D721Med (cell line): ENCODE results near the gene FLRT2.

ENCODE experiments used
- DNase-seq: peaks from one replicate; pipeline ENCODE4 v3.0.0; 2011; ENCODE audit warnings: low spot score; ENCODE audit not compliant: insufficient read length
- FAIRE-seq: peaks from 2 replicates; lab custom pipeline; 2011; peaks lifted over from hg19 to GRCh38; lab: Jason Lieb, UNC
- TF ChIP-seq, protein P1 (sequence below): IDR thresholded peaks from 2 replicates; pipeline ENCODE4 v1.5.1; 2012; ENCODE audit warnings: mild to moderate bottlenecking, control low read depth; ENCODE audit not compliant: insufficient read depth; ENCODE audit errors: missing control alignments

The FLRT2 gene

DNA sequence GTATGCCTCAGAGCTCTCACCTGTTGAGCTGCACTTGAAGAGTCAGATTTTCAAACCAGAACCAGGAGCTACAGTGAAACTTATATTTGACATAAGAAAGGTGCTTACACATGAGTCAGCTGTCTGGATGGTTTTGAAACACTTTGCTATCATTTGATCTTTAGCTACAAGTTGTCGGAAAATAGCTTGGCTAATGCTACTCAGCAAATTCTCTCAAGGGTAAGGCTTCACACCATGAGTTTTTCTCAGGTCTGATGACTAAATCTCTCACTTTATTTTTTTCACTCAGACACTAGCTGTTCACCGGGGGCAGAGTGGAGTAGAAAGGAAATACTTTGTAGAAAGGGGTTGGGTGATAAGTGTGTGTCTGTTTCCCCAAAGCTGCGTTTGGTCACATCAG lies 171.8 kb downstream of the FLRT2 start:
- FAIRE-seq: no peak
- no peak for DNase-seq
- TF ChIP-seq, protein P1, sequence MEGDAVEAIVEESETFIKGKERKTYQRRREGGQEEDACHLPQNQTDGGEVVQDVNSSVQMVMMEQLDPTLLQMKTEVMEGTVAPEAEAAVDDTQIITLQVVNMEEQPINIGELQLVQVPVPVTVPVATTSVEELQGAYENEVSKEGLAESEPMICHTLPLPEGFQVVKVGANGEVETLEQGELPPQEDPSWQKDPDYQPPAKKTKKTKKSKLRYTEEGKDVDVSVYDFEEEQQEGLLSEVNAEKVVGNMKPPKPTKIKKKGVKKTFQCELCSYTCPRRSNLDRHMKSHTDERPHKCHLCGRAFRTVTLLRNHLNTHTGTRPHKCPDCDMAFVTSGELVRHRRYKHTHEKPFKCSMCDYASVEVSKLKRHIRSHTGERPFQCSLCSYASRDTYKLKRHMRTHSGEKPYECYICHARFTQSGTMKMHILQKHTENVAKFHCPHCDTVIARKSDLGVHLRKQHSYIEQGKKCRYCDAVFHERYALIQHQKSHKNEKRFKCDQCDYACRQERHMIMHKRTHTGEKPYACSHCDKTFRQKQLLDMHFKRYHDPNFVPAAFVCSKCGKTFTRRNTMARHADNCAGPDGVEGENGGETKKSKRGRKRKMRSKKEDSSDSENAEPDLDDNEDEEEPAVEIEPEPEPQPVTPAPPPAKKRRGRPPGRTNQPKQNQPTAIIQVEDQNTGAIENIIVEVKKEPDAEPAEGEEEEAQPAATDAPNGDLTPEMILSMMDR: no peak

DNA sequence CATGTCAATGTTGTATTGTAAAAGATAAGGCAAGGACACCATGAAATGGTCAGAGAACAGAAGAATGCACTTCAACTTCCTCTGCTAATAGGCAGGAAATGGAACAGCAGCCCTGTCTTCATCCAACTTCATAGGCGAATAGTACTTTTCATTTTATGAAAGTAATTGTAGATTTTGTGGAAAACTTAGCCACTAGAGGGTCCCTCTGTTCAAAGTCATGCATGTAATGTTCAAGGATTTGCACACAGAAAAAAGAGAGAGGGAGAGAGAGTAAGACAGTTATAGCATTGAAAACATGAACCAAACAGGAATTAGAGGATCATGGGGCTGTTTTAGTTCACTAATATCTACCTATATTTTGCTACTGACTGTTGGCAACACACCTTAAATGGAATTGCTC lies 172.2 kb downstream of the FLRT2 start:
- FAIRE-seq (no peak), DNase-seq (no peak)
- TF ChIP-seq, protein P1: no peak

DNA sequence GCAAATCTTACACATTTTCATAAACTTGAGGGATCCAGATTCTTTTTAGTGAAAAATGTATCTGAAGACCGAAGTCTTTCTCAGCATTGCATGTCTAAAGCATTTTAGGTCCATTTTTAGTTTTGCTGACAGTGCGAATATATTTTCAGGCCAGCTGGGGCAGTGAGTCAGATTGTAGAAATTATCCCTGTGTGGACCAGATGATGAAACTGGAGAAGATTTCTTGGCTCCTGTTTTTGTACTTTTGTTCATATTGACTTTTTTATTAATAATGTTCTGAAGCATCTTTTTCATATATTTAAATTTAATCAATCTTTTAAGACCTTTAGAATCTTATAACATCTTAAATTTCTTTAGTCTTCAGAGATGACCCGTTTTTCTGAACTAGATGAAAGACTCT lies 173.1 kb downstream of the FLRT2 start:
- TF ChIP-seq, protein P1: no peak
- no peak for DNase-seq
- FAIRE-seq: no peak
